WERI-Rb-1 (cell line): ENCODE measurements around the gene ABLIM3.

Experiments used
- DNase-seq: peaks from one replicate; pipeline ENCODE4 v3.0.0-alpha.2; 2020
- H3K27ac ChIP-seq: fragments of 250-450 bp; sonication (Bioruptor Pico); 2 replicates; pipeline ENCODE4 v1.5.1; 2020; ENCODE audit warnings: mild to moderate bottlenecking, moderate library complexity
- H3K27me3 ChIP-seq: fragments of 250-450 bp; sonication (Bioruptor Pico); 2 replicates; pipeline ENCODE4 v1.5.1; 2021; ENCODE audit warnings: mild to moderate bottlenecking, low read depth, moderate library complexity; ENCODE audit not compliant: insufficient read depth, severe bottlenecking
- H3K36me3 ChIP-seq: fragments of 250-450 bp; sonication (Bioruptor Pico); 2 replicates; pipeline ENCODE4 v1.5.1; 2020; ENCODE audit warnings: mild to moderate bottlenecking, moderate library complexity
- H3K4me3 ChIP-seq: 2 replicates; pipeline ENCODE4 v1.5.1; 2011; ENCODE audit warnings: low read depth, mild to moderate bottlenecking, control low read depth, low read length
- H3K9me3 ChIP-seq: fragments of 250-450 bp; sonication (Bioruptor Pico); 2 replicates; pipeline ENCODE4 v1.5.1; 2021; ENCODE audit warnings: mild to moderate bottlenecking, moderate library complexity; ENCODE audit not compliant: severe bottlenecking
- CTCF ChIP-seq: IDR thresholded peaks from 2 replicates; pipeline ENCODE4 v1.5.1; 2011; ENCODE audit warnings: low read depth, mild to moderate bottlenecking, control low read depth, inconsistent platforms, low read length

ABLIM3 gene

GRCh38 chr5:149151717-149152116 is 10.4 kb downstream of the ABLIM3 start:
- H3K27ac ChIP-seq, result no peak overlapping the region
- no peak for TF ChIP-seq CTCF
- H3K9me3 ChIP-seq, result no peaks in the 10 kb centered on the region
- no peak for DNase-seq
- H3K27me3 ChIP-seq, result peaks cover 68% of the 10 kb centered on the region
- H3K4me3 ChIP-seq, result no peak overlapping the region
- no peaks in the 10 kb centered on the region for H3K36me3 ChIP-seq

- DNase-seq, result no peak
- Histone ChIP-seq H3K4me3 (no peak overlapping the region), H3K27ac (no peak overlapping the region), H3K27me3 (peaks cover 68% of the 10 kb centered on the region), H3K36me3 (no peaks in the 10 kb centered on the region), H3K9me3 (no peaks in the 10 kb centered on the region)
- TF ChIP-seq CTCF, result no peak
Measured at GRCh38 chr5:149152317-149152746, 11.0 kb downstream of the ABLIM3 start.

- no peak for DNase-seq
Measured at GRCh38 chr5:149153193-149153750, 12.0 kb downstream of the ABLIM3 start.

GRCh38 chr5:149153751-149154610 is 12.7 kb downstream of the ABLIM3 start:
- Histone ChIP-seq H3K9me3 (no peaks in the 10 kb centered on the region), H3K27ac (no peak overlapping the region), H3K27me3 (peaks cover 68% of the 10 kb centered on the region), H3K4me3 (no peak overlapping the region), H3K36me3 (no peaks in the 10 kb centered on the region)
- TF ChIP-seq CTCF, result no peak
- DNase-seq, result no peak

More at GRCh38 chr5:149153193-149153750, 12.0 kb downstream of the ABLIM3 start:
- no peak overlapping the region for H3K4me3 ChIP-seq
- TF ChIP-seq CTCF, result no peak
- no peaks in the 10 kb centered on the region for H3K36me3 ChIP-seq
- H3K9me3 ChIP-seq, result no peaks in the 10 kb centered on the region
- peaks cover 64% of the 10 kb centered on the region for H3K27me3 ChIP-seq
- no peak overlapping the region for H3K27ac ChIP-seq

- TF ChIP-seq CTCF, result no peak
- Histone ChIP-seq H3K9me3 (no peaks in the 10 kb centered on the region), H3K36me3 (no peaks in the 10 kb centered on the region), H3K4me3 (no peak overlapping the region), H3K27me3 (peaks cover 74% of the 10 kb centered on the region), H3K27ac (no peak overlapping the region)
- no peak for DNase-seq
Measured at GRCh38 chr5:149154650-149155049, 13.4 kb downstream of the ABLIM3 start.
